TTC549 (cell line): ENCODE results near the gene ANO4.
"Not testable (repeated sequence)": the region's sequence is repeated elsewhere in the genome, so short reads cannot be mapped to it uniquely, and the experiment has no call there.

Source experiments
- FAIRE-seq: peaks from 2 replicates; lab custom pipeline; 2012; peaks lifted over from hg19 to GRCh38; lab: Jason Lieb, UNC

Gene ANO4

DNA sequence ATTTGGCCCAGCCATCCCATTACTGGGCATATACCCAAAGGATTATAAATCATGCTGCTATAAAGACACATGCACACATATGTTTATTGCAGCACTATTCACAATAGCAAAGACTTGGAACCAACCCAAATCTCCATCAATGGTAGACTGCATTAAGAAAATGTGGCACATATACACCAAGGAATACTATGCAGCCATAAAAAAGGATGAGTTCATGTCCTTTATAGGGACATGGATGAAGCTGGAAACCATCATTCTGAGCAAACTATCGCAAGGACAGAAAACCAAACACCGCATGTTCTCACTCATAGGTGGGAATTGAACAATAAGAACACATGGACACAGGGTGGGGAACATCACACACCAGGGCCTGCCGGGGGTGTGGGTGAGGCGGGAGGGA lies 295.6 kb downstream of the ANO4 start:
- FAIRE-seq = not testable (repeated sequence)

DNA sequence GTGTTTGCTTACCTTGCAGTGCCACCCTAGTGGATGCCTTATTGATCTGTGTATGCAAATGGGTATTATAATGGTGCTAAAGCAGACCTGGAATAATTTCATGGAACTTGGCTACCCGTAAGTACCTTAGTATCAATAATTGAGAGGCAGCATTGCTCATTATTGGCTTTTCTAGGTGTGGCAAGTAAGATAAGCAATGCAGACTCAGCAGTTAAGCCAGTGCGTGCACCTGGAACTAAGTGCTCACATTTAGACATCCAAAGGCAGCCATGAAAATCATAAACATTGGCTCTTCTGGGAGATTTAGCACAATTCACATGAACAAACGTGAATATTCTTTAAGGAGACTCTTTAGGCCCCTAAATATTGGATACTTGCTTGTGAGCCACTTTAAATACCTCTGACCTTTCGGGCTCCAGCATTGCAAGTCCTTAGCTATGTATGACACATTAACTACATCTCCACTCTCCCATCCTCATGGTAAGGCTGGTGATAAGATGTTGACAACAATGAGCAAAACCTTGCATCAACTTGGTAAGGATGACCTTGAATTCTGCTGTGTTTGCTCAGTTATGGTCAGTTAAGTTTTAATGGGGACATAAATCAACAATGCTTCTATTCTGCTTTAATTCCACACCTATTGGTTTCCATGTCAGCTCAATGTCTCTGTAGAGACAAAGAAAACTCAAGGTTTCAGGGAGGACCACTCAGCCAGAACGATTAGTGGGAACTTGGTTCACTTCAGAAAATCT lies 303.4 kb downstream of the ANO4 start:
- FAIRE-seq = no peak

DNA sequence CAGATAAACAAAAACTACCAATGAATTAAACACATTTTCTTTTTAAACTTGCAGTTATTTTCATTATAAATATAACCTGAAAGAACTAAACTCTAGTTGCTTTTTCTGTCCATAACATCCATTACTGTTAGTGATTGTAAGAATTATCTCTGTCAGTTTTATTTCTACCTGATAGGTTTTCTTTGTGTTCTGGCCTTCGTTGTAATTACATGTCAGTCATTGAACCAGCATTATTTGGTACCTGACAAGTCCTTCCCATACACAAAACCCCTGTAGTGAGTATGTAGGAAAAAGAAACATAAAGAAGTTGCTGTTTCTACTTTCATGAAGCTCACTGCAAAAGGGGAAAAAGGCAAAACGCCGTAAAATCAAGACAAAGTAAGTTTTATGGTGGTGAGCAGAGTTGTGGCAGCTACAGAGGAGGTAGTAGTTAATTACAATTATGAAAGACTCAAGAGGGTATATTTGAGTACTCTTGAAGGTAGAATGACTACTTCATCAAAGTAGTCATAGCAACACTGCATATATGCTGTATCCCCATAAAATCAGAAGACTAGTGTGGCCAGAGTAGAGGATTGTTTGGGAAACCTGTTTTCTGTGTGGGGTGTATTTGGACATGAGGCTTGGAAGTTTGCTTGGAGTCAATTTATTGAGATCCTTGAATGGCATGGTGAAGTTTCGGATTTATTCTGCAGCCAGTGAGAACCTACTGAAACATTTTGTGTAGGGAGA lies 312.6 kb downstream of the ANO4 start:
- no peak for FAIRE-seq

DNA sequence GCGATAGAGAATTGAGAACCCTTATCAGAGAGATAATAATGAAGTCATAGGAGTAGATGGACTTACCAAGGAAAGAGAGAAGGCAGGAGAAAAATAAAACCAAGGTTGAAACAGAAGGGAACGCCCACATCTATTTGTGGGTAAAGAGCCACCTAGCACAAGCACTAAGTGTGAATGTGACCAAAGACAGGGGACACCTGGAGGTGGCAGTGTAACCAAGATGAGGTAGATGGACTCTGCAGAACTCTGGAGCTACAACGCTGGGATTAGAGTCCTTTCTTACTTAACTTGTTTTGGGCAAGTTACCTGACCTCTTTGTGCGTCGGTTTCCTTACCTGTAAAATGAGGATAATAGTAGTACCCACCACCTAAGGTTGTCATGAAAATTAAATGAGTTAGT lies 313.6 kb downstream of the ANO4 start:
- FAIRE-seq = no peak

DNA sequence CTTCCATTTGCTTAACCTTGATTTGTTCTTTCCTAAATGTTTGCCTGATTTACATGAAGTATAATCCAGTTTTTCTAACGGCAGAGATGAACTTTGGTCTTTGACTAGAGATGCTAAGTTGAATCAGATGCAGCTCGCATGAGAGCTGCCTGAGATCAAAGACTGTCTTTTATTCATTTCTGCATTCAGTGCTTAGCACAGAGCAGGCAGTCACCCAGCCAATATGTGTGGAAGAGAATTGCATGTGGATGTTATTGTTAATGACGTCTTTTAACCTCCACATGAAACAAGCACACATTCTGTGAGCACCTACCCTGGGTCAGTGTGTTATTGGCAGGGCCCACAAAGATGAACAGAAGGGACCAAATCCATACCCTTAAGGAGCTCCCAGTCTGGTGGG lies 316.3 kb downstream of the ANO4 start:
- no peak for FAIRE-seq

DNA sequence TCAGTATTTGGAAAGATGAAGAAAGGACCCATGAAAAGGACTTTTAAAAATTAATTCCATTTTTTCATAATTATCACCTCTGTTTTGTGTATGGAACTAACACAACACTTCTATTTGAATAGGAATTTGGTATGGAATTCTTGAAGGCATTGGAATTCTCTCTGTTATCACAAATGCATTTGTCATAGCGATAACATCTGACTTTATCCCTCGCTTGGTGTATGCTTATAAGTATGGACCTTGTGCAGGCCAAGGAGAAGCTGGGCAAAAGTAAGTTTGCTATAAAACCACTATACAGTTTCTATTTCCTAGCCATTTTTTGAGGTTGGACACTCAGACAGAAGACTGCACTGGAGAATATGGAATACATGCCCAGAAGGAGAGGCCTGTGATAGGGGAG lies 316.9 kb downstream of the ANO4 start:
- no peak for FAIRE-seq

DNA sequence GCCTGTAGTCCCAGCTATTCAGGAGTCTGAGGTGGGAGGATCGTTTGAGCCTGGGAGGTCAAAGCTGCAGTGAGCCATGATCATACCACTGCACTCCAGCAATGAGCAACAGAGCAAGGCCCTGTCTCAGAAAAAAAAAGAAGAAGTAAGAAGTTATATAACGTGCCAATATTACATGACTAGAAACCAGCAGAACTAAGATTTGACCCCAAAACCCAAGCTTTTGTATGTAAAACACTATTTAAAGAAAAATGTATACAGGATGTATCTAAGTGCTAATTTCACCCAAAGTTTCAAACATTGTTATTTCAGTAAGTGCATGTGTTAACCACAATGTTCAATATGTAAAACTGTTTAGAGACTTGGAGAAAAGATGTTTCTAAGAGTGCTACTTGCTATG lies 320.8 kb downstream of the ANO4 start:
- no peak for FAIRE-seq

DNA sequence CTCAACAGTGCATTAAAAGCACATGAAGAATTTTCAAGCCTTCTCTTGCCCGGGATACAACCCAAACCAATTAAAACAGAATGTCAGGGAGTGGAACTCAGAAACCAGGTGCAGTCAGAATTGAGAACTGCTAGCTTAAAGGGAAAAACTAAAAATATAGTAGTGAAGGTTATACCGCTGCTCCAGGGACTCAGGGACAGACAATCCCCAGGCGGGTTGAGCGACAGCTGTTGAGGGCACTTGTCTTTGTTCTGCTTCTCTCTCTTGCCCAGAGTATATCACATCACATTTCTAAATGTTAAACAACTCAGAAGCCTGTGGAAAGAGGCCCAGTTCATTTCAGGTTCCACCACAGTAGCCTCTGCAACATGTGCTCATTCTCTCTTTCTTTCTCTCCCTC lies 322.3 kb downstream of the ANO4 start:
- FAIRE-seq = no peak

DNA sequence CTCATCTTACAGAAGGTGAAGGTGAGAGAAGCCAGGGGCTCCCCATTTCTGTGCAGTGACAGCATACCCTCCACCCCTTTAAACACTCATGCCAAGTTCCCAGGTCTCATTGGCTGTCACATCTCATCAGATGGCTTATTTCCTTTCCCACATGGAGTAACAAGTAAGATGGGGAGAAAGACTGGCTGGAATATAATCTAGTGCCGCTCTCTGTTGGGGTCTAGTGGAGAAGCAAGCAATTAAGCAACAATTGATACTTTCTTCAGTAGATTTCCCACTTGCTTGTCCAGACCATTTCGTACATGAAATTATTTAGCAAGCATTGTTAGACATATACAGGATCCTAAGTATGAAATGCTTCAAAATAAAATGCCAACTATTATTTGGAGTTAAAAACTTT lies 323.3 kb downstream of the ANO4 start:
- FAIRE-seq = no peak

DNA sequence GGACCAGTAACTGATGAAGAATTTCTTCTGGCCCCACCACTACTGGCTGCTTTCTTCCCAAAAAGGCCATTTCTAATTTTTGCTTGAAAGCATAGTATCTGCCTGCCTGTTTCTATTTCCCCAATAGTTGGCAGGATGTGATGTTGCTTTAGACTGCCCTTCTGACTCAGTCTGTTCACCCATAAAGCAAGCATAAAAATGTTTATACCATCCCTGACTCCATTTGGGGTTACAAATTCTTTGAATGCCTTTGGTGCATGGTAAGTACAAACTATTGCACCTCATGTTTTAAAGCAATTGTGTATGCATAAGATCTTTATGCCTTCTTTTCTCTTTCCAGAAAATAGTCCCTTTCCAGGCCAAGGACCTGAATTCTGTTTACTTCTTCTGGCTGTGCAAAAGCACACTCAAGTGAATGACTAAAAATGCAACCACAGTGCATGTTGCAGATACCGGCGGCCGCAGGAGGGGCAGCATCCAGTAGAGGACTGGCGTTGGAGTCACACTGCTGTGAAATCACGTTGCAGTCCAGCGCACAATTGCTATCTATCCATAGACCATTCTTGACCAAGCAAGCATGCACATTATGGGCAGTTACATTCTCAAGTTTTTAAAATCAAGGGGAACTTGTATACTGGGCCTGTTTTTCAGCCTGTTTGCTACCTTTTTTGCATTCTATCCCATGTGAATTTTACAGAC lies 333.1 kb downstream of the ANO4 start:
- FAIRE-seq = no peak

DNA sequence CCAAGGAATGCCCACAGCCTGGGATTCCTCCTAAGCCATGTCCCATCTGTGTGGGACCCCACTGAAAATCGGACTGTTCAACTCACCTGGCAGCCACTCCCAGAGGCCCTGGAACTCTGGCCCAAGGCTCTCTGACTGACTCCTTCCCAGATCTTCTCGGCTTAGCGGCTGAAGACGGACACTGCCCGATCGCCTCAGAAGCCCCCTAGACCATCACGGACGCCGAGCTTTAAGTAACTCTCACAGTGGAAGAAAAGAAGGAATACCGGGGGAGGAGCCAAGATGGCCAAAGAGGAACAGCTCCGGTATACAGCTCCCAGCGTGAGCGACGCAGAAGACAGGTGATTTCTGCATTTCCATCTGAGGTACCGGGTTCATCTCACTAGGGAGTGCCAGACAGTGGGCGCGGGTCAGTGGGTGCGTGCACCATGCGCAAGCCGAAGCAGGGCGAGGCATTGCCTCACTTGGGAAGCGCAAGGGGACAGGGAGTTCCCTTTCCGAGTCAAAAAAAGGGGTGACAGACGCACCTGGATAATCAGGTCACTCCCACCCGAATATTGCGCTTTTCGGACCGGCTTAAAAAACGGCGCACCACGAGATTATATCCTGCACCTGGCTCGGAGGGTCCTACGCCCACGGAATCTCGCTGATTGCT lies 351.3 kb downstream of the ANO4 start:
- not testable (repeated sequence) for FAIRE-seq

DNA sequence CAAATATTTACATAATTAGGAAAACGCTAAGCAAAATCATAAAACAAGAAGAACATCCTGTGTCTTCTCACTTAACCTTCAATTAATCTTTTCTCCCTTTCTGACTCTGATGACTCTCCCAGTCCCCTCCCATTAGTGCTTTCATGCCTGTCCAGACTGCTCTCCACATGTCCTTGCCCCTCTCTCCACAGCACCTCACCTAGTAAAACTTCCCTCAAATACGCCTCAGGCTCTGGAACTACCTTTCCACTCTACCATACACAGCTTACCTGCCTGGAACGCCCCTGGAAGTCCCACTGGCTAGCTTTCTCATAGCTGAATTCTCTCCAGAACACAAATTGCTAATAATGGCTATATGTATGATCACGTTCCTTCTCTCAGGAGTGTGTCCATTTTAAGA lies 370.7 kb downstream of the ANO4 start:
- FAIRE-seq = no peak

DNA sequence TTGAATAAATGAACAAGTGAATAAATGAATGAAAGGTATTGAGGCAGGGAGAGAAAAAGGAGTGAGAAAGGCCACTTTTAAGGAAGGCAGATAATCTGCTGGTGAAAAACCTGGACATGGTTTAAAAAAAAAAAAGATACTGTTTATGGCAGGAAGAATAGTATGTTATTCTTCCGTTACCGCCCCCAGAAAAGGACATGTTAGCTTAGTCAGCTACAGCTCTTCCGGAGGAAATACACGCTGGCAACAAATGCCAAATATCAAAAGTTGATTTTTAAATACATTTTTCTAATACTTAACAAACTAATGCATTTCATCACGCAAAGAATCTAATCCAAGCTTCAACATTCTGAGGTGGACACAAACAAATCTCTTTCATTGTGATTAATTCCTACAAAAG lies 372.3 kb downstream of the ANO4 start:
- FAIRE-seq = no peak

DNA sequence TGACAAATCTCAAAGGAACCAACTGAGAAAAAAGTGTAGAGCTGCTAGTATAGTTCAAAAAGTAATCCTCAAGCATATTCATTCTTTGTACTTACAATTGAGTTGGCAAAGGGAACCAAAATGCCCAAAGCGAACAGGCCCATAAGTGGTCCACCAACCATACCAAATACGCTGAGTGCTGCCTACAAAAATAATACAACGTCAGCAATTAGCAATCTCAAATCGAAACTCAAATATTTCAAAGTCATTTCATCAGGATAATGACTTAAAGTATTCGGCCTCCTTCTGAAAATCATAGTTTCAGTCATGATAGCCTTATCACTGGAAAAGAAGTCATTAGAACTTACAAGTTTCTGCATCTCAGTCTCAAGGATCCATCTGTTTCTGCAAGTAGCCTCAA lies 373.4 kb downstream of the ANO4 start:
- FAIRE-seq = no peak

DNA sequence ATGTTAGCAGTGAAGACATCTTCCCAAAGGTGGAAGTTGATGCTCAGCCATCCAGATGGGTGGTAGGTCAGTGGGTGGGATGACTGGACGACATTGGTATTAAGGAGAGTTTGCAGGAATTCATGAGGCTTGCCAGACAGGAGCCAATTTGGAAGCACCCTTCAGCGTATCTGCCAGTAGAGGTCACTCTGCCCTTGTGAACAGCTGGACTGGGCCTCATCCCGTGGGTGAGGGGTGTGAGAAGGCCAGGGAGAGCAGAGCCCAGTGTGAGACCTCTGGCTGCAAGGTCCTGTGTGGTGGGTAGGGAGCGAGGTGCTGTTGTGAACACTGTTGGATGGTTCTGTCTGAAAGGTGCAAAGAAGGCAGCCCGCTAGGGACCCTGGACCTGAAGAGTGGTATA lies 377.7 kb downstream of the ANO4 start:
- FAIRE-seq = no peak

DNA sequence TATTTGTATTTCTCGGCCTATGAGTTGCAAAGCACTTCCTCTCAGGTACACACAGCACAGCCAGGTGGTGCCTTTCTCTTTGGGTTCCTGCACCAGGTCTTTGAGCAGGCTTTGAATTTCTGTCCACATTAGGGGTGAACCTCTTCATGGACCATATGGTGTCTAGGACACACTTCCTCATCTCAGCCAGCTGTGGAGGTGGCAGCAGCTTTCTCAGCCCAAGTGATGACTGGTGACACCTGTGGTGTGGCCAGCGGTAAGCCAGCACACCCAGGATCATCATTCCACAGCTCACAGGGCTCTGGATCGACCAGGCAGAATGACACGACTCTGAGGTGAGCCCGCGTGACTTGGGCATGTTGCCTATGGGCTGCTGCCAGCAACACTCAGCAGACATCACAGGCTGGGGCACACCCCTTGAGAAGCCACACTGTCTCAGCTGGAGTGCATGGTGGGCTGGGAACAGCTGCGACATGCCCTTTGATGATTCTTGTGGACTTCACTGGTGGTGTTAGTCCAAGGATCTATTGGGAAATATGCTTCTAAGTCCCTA lies 378.7 kb downstream of the ANO4 start:
- FAIRE-seq = no peak

DNA sequence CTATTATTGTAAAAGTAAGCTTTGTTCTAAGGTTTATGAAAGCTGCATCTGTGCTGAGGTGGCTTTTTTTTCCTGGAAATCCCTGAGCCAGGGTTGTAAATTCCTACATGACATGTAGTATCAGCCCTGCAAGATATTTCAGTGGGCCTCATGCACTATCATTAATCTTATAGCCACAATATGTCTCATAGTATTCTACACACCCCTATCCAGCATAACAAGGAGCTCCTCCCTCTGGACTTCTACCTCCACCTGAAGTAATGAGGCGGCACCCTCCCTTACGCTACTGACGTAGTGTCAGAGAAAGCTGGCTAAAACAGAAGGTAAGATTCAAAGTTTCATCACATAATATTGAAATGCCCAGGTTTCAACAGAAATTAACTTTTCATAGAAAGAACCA lies 380.0 kb downstream of the ANO4 start:
- no peak for FAIRE-seq
